Pons (tissue), 1 donor: Measurements from ENCODE around the gene ST3GAL5.

Experiments
- DNase-seq: peaks from one replicate; pipeline ENCODE4 v3.0.0-alpha.2; 2016; ENCODE audit warnings: low spot score

The ST3GAL5 gene

GRCh38 chr2:85866165-85866659, 22.6 kb downstream of the ST3GAL5 start:
- DNase-seq, result no peak

- DNase-seq, result no peak
Observed at GRCh38 chr2:85865539-85866164, 23.1 kb downstream of the ST3GAL5 start.

- DNase-seq, result no peak
Observed at GRCh38 chr2:85864654-85865053, 24.1 kb downstream of the ST3GAL5 start.

GRCh38 chr2:85862426-85862825, 26.4 kb downstream of the ST3GAL5 start:
- DNase-seq, result no peak

- DNase-seq, result no peak
Observed at GRCh38 chr2:85861650-85862049, 27.1 kb downstream of the ST3GAL5 start.

DNA sequence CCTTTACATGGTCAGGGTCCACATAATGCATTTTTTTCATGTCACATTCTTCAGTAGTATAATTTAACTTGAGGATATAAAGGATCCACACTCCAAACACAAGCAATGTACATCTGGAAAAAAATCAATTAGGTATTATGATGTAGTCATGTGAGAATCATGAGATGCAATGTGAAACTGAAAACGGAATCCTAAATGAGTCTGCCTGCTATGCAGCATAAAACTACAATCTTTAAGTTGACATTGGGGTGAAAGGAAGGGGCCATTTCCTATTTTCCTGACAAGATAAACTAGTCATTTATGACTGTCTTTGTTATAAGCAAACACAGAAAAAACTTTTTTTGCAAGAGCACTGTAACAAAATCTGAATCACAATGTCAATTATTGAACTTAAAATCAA, 27.6 kb downstream of the ST3GAL5 start:
- DNase-seq, result no peak

GRCh38 chr2:85858841-85859240, 29.9 kb downstream of the ST3GAL5 start:
- no peak for DNase-seq

DNA sequence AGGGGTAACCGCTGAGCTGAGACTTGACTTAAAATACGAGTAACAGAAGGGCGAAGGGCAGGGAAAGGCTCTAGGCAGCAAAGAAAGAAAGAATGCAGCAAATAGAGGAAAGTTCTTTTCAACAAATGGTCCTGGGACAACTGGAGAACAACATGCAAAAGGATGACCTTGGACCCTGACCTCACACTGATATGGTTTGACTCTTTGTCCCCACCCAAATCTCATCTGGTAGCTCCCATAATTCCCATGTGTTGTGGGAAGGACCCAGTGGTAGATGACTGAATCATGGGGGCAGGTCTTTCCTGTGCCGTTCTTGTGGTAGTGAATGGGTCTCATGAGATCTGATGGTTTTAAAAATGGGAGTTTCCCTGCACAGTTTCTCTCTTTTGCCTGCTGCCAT, 33.9 kb downstream of the ST3GAL5 start:
- no peak for DNase-seq

- DNase-seq, result no peak
Observed at GRCh38 chr2:85854166-85854509, 34.7 kb downstream of the ST3GAL5 start.

- DNase-seq, result no peak
Observed at GRCh38 chr2:85853499-85854165, 35.2 kb downstream of the ST3GAL5 start.

DNA sequence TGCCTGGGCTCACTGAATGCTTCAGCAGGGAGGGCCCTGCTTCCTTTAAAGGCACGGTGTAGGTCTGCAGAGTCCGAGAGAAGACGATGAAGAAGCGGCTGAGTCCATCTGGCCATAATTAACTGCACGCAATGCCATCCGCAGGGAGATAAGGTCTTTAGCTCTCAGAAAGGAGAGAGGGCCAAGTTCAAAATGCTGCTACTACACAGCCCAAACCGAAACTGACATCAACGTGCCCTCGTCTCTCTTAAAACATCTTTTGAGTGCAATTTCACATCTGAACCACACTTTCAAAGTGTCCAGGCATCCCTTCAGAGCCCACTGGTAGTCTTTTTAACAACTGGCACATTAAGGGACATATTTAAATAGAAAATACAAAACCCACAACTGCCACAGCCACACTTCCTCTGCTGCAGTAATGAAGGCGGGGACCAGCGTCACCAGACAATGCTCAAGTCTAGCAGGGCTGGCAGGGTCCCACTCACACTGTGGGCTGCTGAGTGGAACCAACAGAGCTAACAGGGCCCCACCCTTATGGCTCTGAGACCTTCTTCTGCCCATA, 35.8 kb downstream of the ST3GAL5 start:
- peak; percentile 46 for DNase-seq

DNA sequence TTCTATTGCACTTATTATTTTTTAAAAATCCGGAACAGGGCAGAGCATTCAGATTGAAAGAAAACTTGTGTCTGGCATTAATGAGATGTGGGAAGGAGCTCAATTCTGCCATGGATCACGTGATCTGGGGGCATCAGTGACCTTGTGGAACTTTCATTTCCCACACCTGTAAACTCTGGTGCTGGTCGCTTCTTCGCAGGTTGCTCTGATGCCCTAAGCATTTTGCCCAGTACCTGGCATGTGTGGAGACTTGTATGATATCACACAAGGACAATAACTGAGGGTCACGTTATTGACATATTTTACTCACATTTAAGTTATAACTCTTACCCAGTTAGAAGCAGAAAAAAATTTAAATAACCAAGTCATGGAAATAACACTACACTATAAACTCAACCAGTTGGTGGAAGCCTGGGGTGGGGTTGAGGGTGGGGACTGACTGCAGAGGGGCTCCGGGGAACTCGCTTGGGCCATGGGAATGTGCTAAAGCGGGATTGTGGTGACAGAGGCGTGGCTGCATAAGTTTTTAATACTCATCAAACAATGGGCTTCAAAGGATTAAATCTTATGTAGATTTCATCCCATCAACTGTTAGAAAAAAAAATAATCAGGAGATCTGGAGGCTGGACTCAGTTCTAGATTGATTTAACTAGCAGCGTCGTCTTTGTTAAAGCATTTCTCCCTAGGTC, 36.5 kb downstream of the ST3GAL5 start:
- DNase-seq, result no peak

- DNase-seq, result peak; percentile 72
Observed at GRCh38 chr2:85851253-85852151, 37.3 kb downstream of the ST3GAL5 start.

DNA sequence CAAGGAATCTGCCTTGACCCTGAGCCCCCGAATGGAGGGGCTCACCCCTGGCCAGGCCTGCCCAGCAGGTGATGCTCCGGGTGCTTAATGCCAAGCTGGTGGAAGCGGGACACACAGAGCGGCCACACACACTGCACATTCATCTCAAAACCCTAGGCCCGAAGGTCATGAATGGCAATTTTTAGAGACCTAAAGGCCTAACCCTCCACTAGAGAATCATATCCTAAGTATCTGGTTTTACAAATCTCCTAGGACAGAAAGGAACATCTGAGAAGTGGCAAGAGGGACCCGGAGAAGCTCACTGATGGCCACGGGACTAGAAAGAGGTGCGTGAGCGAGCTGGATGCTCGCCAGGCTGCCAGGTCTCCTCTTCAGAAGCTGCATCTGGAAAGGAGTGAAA, 38.3 kb downstream of the ST3GAL5 start:
- DNase-seq, result no peak

DNA sequence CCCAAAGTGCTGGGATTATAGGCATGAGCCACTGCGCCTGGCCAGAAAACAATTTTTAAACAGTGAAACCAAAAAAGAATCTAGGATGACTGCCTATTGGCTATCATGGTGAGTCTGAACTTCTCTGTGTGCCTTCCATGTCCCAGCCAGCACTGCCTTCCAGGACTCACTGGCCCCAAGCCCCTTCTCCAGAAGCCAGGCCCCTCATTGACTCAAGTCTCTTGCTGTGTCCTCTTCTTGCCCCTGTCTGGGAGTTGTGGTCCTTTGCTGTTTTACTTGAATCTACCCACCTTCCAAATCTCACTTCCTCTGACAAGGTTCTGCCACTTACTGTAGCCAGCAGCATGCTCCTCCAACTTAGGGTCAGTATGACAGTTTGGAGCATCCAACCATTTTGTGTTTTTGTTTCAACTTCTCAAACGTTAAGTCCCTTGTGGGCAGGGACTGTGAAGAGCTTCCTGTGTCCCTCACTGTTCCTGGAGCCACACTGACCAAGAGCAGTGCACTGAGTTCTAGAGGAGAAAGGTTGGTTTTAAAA, 41.7 kb downstream of the ST3GAL5 start:
- DNase-seq, result no peak

- no peak for DNase-seq
Observed at GRCh38 chr2:85846411-85846810, 42.4 kb downstream of the ST3GAL5 start.

- DNase-seq, result no peak
Observed at GRCh38 chr2:85844486-85844885, 44.3 kb downstream of the ST3GAL5 start.

DNA sequence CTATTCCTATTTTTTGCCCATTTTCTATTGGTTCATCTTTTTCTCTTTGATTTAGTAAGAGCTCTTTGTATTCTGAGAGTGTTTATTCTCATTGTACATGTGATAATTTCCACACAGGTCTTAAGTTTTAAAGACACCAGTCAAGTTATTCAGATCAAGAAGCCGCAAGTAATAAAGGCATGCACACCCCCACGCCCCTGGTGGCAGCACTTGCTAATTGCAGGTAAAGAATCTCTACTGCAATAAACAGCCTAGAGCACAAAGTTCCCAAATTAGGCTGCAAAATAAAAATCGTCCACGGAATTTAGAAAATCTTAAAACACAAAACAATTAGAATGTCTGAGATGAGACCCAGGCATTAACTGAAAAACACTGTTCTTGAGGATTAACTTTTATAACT, 45.2 kb downstream of the ST3GAL5 start:
- DNase-seq, result no peak

DNA sequence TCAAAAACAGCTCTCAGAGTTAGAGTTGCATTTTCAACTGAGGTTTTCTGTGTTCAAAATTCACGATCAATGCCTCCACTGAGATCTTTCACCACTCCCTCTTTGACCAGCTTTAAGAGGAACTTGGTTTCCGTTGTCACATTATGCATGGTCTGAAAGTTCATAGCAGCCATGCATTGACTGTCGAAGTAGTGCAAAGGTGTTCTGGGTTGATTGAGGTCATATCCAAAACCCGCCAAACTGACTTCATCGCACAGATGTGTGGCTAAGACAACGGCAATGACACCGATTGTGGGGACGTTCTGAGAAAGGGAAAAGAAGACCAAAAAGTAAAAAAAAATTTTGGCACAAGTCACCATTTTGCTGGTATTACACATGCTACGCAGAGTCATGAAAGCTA, 48.7 kb downstream of the ST3GAL5 start:
- no peak for DNase-seq

DNA sequence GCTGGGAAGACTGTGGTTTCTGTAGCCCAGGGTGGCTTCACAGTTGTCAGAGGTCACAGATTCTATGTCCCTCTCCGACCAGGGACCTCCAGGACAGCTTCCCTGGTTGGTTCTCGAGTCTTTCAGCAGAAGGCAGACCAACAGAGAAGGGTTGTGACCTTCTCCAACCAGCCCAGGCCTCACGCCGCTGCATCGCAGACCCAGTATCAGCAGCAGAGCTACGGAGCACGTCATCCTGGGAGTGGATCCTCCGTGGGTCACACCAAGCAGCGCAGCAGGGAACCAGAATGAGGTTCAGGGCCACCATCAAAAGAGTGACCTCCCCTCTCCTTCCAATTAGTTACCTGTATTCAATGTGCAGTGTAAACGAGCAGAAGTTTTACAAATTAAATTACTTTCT, 49.3 kb downstream of the ST3GAL5 start:
- DNase-seq, result no peak

GRCh38 chr2:85838641-85839040, 50.1 kb downstream of the ST3GAL5 start:
- DNase-seq, result no peak

GRCh38 chr2:85838181-85838580, 50.6 kb downstream of the ST3GAL5 start:
- DNase-seq, result no peak
